ENCODE data around the gene SQOR.

SQOR gene

GRCh38 chr15:45729141-45729540 is 94.3 kb downstream of the SQOR start:
- no peak for TF ChIP-seq CTCF (IDR thresholded peaks at IDR 0.05)

- TF ChIP-seq CTCF (IDR thresholded peaks at IDR 0.05), result no peak
Measured at GRCh38 chr15:45731343-45731742, 96.5 kb downstream of the SQOR start.

GRCh38 chr15:45732662-45733061 is 97.8 kb downstream of the SQOR start:
- no peak for TF ChIP-seq CTCF (IDR thresholded peaks at IDR 0.05)

- no peak for TF ChIP-seq CTCF (IDR thresholded peaks at IDR 0.05)
Measured at GRCh38 chr15:45734260-45734711, 99.5 kb downstream of the SQOR start.
